PC-3 (cell line): ENCODE data around the gene COL4A6. TPM values are rescaled to one million over a fixed set of nuclear protein-coding genes. Genes with fewer than 3 reads are reported as not detected.
A peak's percentile ranks its signal among the peaks of the same experiment; 100 is the strongest.

Source experiments
- ATAC-seq: fragments of 200-7000 bp; cut with Tn5 transposase; 2 replicates; pipeline ENCODE4 v1.9.1; 2020; ENCODE audit warnings: mild to moderate bottlenecking, moderate library complexity
- BruUV-seq: library from RNA; stranded (reverse); fragments of 400-500 nt; replicated peaks from 2 replicates; lab custom pipeline; 2021; lab: Mats Ljungman, UMichigan
- CTCF ChIA-PET: fragments of 300-600 bp; sonication (Branson Sonifier 250); formaldehyde crosslinking; loops from one replicate; lab custom pipeline; 2022; ENCODE audit warnings: antibody characterized with exemption; lab: Charles Lee
- POLR2A ChIA-PET: fragments of 300-600 bp; sonication (Branson Sonifier 250); formaldehyde crosslinking; loops from one replicate; lab custom pipeline; 2022; ENCODE audit warnings: antibody characterized with exemption; ENCODE audit not compliant: unreplicated experiment; lab: Charles Lee
- DNase-seq: peaks from one replicate; pipeline ENCODE4 v3.0.0-alpha.2; 2015
- H2AFZ ChIP-seq: fragments of 300-600 bp; sonication (generic); 2 replicates; pipeline ENCODE4 v1.6.0; 2016; ENCODE audit warnings: antibody characterized with exemption, low read length
- H3F3A ChIP-seq: fragments of 300-600 bp; sonication (generic); one replicate; pipeline ENCODE4 v1.6.0; 2017; ENCODE audit warnings: antibody characterized with exemption, low read length, control low read depth, mild to moderate bottlenecking; ENCODE audit not compliant: unreplicated experiment
- H3K27ac ChIP-seq: fragments of 300-600 bp; sonication (generic); 2 replicates; pipeline ENCODE4 v1.5.1; 2016; ENCODE audit warnings: mild to moderate bottlenecking, low read length
- H3K27me3 ChIP-seq: fragments of 300-600 bp; sonication (generic); 2 replicates; pipeline ENCODE4 v1.6.1; 2016; ENCODE audit warnings: low read length, mixed read lengths
- H3K36me3 ChIP-seq: fragments of 300-600 bp; sonication (generic); 2 replicates; pipeline ENCODE4 v1.6.1; 2016; ENCODE audit warnings: low read depth, mixed run types, low read length, mixed read lengths
- H3K4me1 ChIP-seq: fragments of 300-600 bp; sonication (generic); 2 replicates; pipeline ENCODE4 v1.5.1; 2016; ENCODE audit warnings: low read length; ENCODE audit not compliant: insufficient read depth
- H3K4me2 ChIP-seq: fragments of 300-600 bp; sonication (generic); 2 replicates; pipeline ENCODE4 v1.6.0; 2016; ENCODE audit warnings: low read length
- H3K4me3 ChIP-seq: fragments of 300-600 bp; sonication (generic); 2 replicates; pipeline ENCODE4 v1.5.1; 2016; ENCODE audit warnings: mild to moderate bottlenecking, low read length, mixed read lengths
- H3K79me2 ChIP-seq: fragments of 300-600 bp; sonication (generic); 2 replicates; pipeline ENCODE4 v1.6.1; 2017; ENCODE audit warnings: low read length, mixed read lengths
- H3K9ac ChIP-seq: fragments of 300-600 bp; sonication (generic); 2 replicates; pipeline ENCODE4 v1.6.0; 2016; ENCODE audit warnings: mild to moderate bottlenecking, low read length
- H3K9me2 ChIP-seq: fragments of 300-600 bp; sonication (generic); replicated peaks from 2 replicates; pipeline ENCODE4 v1.6.1; 2016; ENCODE audit warnings: mixed run types, low read length, mixed read lengths
- H3K9me3 ChIP-seq: fragments of 300-600 bp; sonication (generic); 2 replicates; pipeline ENCODE4 v1.6.1; 2016; ENCODE audit warnings: low read length, mixed read lengths
- H4K20me1 ChIP-seq: fragments of 300-600 bp; sonication (generic); 2 replicates; pipeline ENCODE4 v1.6.1; 2016; ENCODE audit warnings: low read length, mixed read lengths
- CTCF ChIP-seq: fragments of 300-600 bp; sonication (generic); conservative IDR thresholded peaks from 2 replicates; pipeline ENCODE4 v1.5.1; 2017; ENCODE audit warnings: antibody characterized with exemption, low read depth, mild to moderate bottlenecking, low read length
- EZH2 ChIP-seq: fragments of 300-600 bp; sonication (generic); IDR thresholded peaks from one replicate; pipeline ENCODE4 v1.6.1; 2017; ENCODE audit warnings: antibody characterized with exemption, mild to moderate bottlenecking, low read length; ENCODE audit not compliant: unreplicated experiment
- EZH2phosphoT487 ChIP-seq: fragments of 300-600 bp; sonication (generic); IDR thresholded peaks from 2 replicates; pipeline ENCODE4 v1.6.1; 2018; ENCODE audit warnings: mild to moderate bottlenecking, antibody characterized with exemption, low read length, borderline replicate concordance
- intact Hi-C: fragments of 100-400 bp; cut with micrococcal nuclease; formaldehyde crosslinking; loops from 2 replicates; pipeline ENCODE4 v1.9.0; 2023
- total RNA-seq: library from RNA; depleted of rRNA; stranded (reverse); fragments of >200 nt; gene quantifications from 2 replicates; pipeline ENCODE4 v1.2.3, GENCODE V29; 2014

Gene COL4A6
- total RNA-seq, 1 experiment from 2014 or later, result 4.4 TPM

DNA sequence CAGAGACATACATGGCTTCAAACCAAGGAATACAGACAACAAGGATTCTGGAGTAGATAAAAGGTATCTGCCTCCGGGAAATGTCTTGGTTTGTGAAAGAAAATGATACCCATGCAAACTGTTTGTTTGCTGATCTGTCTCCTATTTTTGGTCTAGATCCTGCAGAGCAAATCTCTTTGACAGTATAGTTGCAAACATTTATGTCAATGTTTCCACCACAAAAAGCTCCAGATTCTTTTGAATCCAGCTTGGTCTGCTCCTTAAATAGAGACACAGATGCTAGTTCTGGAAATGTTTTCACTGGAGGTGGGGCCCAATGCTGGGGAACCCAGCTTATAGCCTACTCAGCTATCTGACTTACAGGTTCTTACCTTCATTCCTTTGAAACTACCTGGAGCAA lies 226.9 kb downstream of the COL4A6 start:
- no TSS peak for BruUV-seq
- ATAC-seq (no peak), DNase-seq (no peak)
- Histone ChIP-seq H3K4me1 (no peaks in the 10 kb centered on the region), H3K9me2 (no peaks in the 10 kb centered on the region), H3K79me2 (no peaks in the 10 kb centered on the region), H3K9ac (no peak overlapping the region), H3K27ac (no peak overlapping the region), H3K4me3 (no peak overlapping the region), H2AFZ (no peak overlapping the region), H3K27me3 (no peaks in the 10 kb centered on the region), H3K4me2 (no peak overlapping the region), H3K9me3 (no peaks in the 10 kb centered on the region), H3K36me3 (no peaks in the 10 kb centered on the region), H4K20me1 (no peaks in the 10 kb centered on the region), H3F3A (no peaks in the 10 kb centered on the region)
- no peak for TF ChIP-seq CTCF
- TF ChIP-seq EZH2, result no peak
- no peak for TF ChIP-seq EZH2phosphoT487
- intact Hi-C loops, result no loop called here
- ChIA-PET POLR2A (no interaction called here), CTCF (no interaction called here)

DNA sequence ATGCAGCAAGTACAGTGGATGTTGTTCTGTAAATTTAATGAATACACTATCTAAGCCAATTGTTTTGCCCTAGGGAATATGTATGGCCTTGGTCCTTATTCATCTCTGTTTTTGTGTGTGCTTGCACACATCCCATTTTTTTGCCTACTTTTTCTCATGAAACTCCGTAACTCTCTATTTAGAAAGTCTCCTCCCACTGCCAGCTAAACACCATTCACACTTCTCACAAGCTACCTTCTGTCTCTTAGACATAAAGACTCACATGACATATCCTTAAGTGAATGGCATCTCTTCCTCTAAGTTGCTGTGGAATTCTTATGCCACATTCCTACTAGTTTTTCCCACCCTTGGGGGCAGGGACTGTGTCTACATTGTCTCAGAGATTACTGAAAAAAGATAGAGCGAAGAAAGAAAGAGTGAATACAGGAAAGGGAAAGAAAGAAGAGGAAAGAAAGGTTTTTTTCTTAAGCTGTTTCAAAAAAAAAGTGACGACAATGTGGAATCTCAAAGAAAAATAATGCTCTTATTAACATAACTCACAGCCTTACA lies 229.1 kb downstream of the COL4A6 start:
- Histone ChIP-seq H3K4me1 (no peaks in the 10 kb centered on the region), H3K27me3 (no peaks in the 10 kb centered on the region), H3K9me2 (no peaks in the 10 kb centered on the region), H3F3A (no peaks in the 10 kb centered on the region), H4K20me1 (no peaks in the 10 kb centered on the region), H3K79me2 (no peaks in the 10 kb centered on the region), H3K9me3 (no peaks in the 10 kb centered on the region), H3K4me2 (no peak overlapping the region), H3K36me3 (no peaks in the 10 kb centered on the region), H3K27ac (no peak overlapping the region), H3K4me3 (no peak overlapping the region), H2AFZ (no peak overlapping the region), H3K9ac (no peak overlapping the region)
- POLR2A ChIA-PET, result interaction anchor here (0.5 kb wide), 1 partner anchor 62 kb away, joined by 4 read pairs; no protein-coding TSS in a partner anchor
- TF ChIP-seq EZH2, result no peak
- no peak for TF ChIP-seq EZH2phosphoT487
- no peak for TF ChIP-seq CTCF
- DNase-seq (no peak), ATAC-seq (no peak)
- CTCF ChIA-PET, result no interaction called here
- BruUV-seq, result no TSS peak
- intact Hi-C loops, result loop anchor here (5.0 kb wide), 1 partner anchor 448 kb away; no protein-coding TSS in a partner anchor

DNA sequence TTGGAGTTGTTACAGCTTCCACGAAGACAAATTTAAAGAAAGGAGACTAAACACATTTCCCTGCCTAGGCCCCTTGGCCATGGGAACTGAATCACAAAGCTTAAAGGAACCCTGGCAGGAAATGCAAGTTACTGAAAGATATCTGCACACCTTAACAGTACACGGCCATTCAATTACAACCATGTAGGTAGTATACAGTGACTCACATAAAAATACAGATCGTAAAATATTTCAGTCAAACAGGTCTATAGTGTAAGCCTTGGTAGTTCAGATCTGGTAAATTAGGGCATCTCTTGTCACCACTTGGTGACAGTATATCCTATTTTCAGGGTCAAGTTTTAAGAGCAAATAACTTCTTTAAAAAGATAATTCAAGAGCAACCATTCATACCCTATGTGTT lies 234.7 kb downstream of the COL4A6 start:
- H4K20me1 ChIP-seq, result no peaks in the 10 kb centered on the region
- no peaks in the 10 kb centered on the region for H3F3A ChIP-seq
- H3K79me2 ChIP-seq, result no peaks in the 10 kb centered on the region
- DNase-seq, result peak; percentile 53
- peak; percentile 90 for ATAC-seq
- POLR2A ChIA-PET, result no interaction called here
- H3K4me1 ChIP-seq, result peaks cover 13% of the 10 kb centered on the region
- no peak overlapping the region for H3K4me3 ChIP-seq
- CTCF ChIA-PET, result no interaction called here
- intact Hi-C loops, result no loop called here
- H3K27me3 ChIP-seq, result no peaks in the 10 kb centered on the region
- TF ChIP-seq CTCF (peak; percentile 20; the same call in 1 of the 2 replicates), EZH2 (no peak), EZH2phosphoT487 (no peak)
- no TSS peak for BruUV-seq
- no peak overlapping the region for H2AFZ ChIP-seq
- H3K9me3 ChIP-seq, result no peaks in the 10 kb centered on the region
- H3K4me2 ChIP-seq, result no peak overlapping the region
- no peaks in the 10 kb centered on the region for H3K36me3 ChIP-seq
- H3K9ac ChIP-seq, result no peak overlapping the region
- H3K9me2 ChIP-seq, result no peaks in the 10 kb centered on the region
- H3K27ac ChIP-seq, result no peak overlapping the region
